MM.1S (cell line): ENCODE data around the gene IL10.

Experiments
- DNase-seq: peaks from one replicate; pipeline ENCODE4 v3.0.0-alpha.2; 2015
- H2AFZ ChIP-seq: fragments of 300-600 bp; sonication (generic); 2 replicates; pipeline ENCODE4 v1.6.0; 2016; ENCODE audit warnings: antibody characterized with exemption, low read length
- H3F3A ChIP-seq: fragments of 300-600 bp; sonication (generic); 2 replicates; pipeline ENCODE4 v1.6.1; 2016; ENCODE audit warnings: mild to moderate bottlenecking, antibody characterized with exemption, low read length, moderate library complexity, mixed read lengths; ENCODE audit not compliant: insufficient read depth
- H3K27ac ChIP-seq: fragments of 300-600 bp; sonication (generic); 2 replicates; pipeline ENCODE4 v1.5.1; 2016; ENCODE audit warnings: mild to moderate bottlenecking, low read length
- H3K27me3 ChIP-seq: fragments of 300-600 bp; sonication (generic); replicated peaks from 2 replicates; pipeline ENCODE4 v1.6.0; 2016; ENCODE audit warnings: low read length; ENCODE audit not compliant: insufficient read depth
- H3K36me3 ChIP-seq: fragments of 300-600 bp; sonication (generic); replicated peaks from 2 replicates; pipeline ENCODE4 v1.6.1; 2016; ENCODE audit warnings: mild to moderate bottlenecking, low read length, mixed read lengths; ENCODE audit not compliant: insufficient read depth
- H3K4me1 ChIP-seq: fragments of 300-600 bp; sonication (generic); 2 replicates; pipeline ENCODE4 v1.6.1; 2016; ENCODE audit warnings: low read length, mixed read lengths
- H3K4me2 ChIP-seq: fragments of 300-600 bp; sonication (generic); 2 replicates; pipeline ENCODE4 v1.6.0; 2016; ENCODE audit warnings: low read depth, low read length
- H3K4me3 ChIP-seq: fragments of 300-600 bp; sonication (generic); 2 replicates; pipeline ENCODE4 v1.5.1; 2016; ENCODE audit warnings: low read length, mixed read lengths
- H3K79me2 ChIP-seq: fragments of 300-600 bp; sonication (generic); 2 replicates; pipeline ENCODE4 v1.6.1; 2016; ENCODE audit warnings: mixed run types, low read length, mixed read lengths
- H3K9ac ChIP-seq: fragments of 300-600 bp; sonication (generic); 2 replicates; pipeline ENCODE4 v1.6.1; 2016; ENCODE audit warnings: low read length, mixed read lengths
- H3K9me2 ChIP-seq: fragments of 300-600 bp; sonication (generic); replicated peaks from 2 replicates; pipeline ENCODE4 v1.6.1; 2016; ENCODE audit warnings: mild to moderate bottlenecking, low read length, mixed read lengths; ENCODE audit not compliant: insufficient read depth
- H3K9me3 ChIP-seq: fragments of 300-600 bp; sonication (generic); replicated peaks from 2 replicates; pipeline ENCODE4 v1.6.1; 2016; ENCODE audit warnings: mild to moderate bottlenecking, low read length, mixed read lengths; ENCODE audit not compliant: insufficient read depth
- H4K20me1 ChIP-seq: fragments of 300-600 bp; sonication (generic); 2 replicates; pipeline ENCODE4 v1.6.1; 2016; ENCODE audit warnings: mild to moderate bottlenecking, low read length, moderate library complexity, mixed read lengths; ENCODE audit not compliant: insufficient read depth
- EZH2 ChIP-seq: fragments of 300-600 bp; sonication (generic); optimal IDR thresholded peaks from 2 replicates; pipeline ENCODE3; 2017; ENCODE audit warnings: low read depth, mild to moderate bottlenecking, antibody characterized with exemption, low read length, mixed read lengths
- EZH2phosphoT487 ChIP-seq: fragments of 300-600 bp; sonication (generic); IDR thresholded peaks from 2 replicates; pipeline ENCODE4 v1.6.1; 2018; ENCODE audit warnings: antibody characterized with exemption, low read length
- TF ChIP-seq, protein P1 (sequence below): fragments of 300-600 bp; sonication (generic); IDR thresholded peaks from 2 replicates; pipeline ENCODE4 v1.5.1; 2016; ENCODE audit warnings: antibody characterized with exemption, low read length, mixed read lengths

The IL10 gene

GRCh38 chr1:206792939-206793607, 20.8 kb upstream of the IL10 start:
- Histone ChIP-seq H3F3A (0 out of 2 replicates have a peak, but pooled peaks cover 3% of the 10 kb centered on the region), H3K4me3 (no peak overlapping the region), H3K4me1 (peaks cover 37% of the 10 kb centered on the region), H3K27ac (no peak overlapping the region), H4K20me1 (no peaks in the 10 kb centered on the region), H2AFZ (no peak overlapping the region), H3K27me3 (no peaks in the 10 kb centered on the region), H3K79me2 (no peaks in the 10 kb centered on the region), H3K9me2 (no peaks in the 10 kb centered on the region), H3K9ac (no peak overlapping the region), H3K36me3 (no peaks in the 10 kb centered on the region), H3K9me3 (no peaks in the 10 kb centered on the region), H3K4me2 (no peak overlapping the region)
- TF ChIP-seq, protein P1, sequence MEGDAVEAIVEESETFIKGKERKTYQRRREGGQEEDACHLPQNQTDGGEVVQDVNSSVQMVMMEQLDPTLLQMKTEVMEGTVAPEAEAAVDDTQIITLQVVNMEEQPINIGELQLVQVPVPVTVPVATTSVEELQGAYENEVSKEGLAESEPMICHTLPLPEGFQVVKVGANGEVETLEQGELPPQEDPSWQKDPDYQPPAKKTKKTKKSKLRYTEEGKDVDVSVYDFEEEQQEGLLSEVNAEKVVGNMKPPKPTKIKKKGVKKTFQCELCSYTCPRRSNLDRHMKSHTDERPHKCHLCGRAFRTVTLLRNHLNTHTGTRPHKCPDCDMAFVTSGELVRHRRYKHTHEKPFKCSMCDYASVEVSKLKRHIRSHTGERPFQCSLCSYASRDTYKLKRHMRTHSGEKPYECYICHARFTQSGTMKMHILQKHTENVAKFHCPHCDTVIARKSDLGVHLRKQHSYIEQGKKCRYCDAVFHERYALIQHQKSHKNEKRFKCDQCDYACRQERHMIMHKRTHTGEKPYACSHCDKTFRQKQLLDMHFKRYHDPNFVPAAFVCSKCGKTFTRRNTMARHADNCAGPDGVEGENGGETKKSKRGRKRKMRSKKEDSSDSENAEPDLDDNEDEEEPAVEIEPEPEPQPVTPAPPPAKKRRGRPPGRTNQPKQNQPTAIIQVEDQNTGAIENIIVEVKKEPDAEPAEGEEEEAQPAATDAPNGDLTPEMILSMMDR: no peak
- TF ChIP-seq EZH2 (no peak), EZH2phosphoT487 (no peak)
- DNase-seq: no peak

- no peaks in the 10 kb centered on the region for H3K27me3 ChIP-seq
- H3K4me3 ChIP-seq: no peak overlapping the region
- no peak overlapping the region for H2AFZ ChIP-seq
- no peaks in the 10 kb centered on the region for H3K79me2 ChIP-seq
- no peak overlapping the region for H3K9ac ChIP-seq
- no peak for DNase-seq
- H3K4me1 ChIP-seq: peaks cover 32% of the 10 kb centered on the region
- no peaks in the 10 kb centered on the region for H3K36me3 ChIP-seq
- TF ChIP-seq EZH2phosphoT487: no peak
- TF ChIP-seq, protein P1: no peak
- no peaks in the 10 kb centered on the region for H3K9me2 ChIP-seq
- H3K27ac ChIP-seq: peak overlapping the region; percentile 62; the same call in 1 of the 2 replicates
- H3K9me3 ChIP-seq: no peaks in the 10 kb centered on the region
- H3K4me2 ChIP-seq: peak overlapping the region; percentile 58; the same call in 1 of the 2 replicates
- no peaks in the 10 kb centered on the region for H4K20me1 ChIP-seq
- H3F3A ChIP-seq: 0 out of 2 replicates have a peak, but pooled peaks cover 3% of the 10 kb centered on the region
These were observed 18.4 kb upstream of the IL10 start for GRCh38 chr1:206790502-206791250.

GRCh38 chr1:206788487-206789050, 16.3 kb upstream of the IL10 start:
- Histone ChIP-seq H3K36me3 (no peaks in the 10 kb centered on the region), H3K4me3 (no peak overlapping the region), H3F3A (peaks cover 17% of the 10 kb centered on the region), H3K27ac (no peak overlapping the region), H3K4me2 (no peak overlapping the region), H3K27me3 (no peaks in the 10 kb centered on the region), H3K9ac (no peak overlapping the region), H3K4me1 (peaks cover 38% of the 10 kb centered on the region), H2AFZ (no peak overlapping the region), H3K9me3 (no peaks in the 10 kb centered on the region), H3K9me2 (no peaks in the 10 kb centered on the region), H4K20me1 (no peaks in the 10 kb centered on the region), H3K79me2 (no peaks in the 10 kb centered on the region)
- DNase-seq: no peak
- TF ChIP-seq EZH2phosphoT487 (no peak), EZH2 (no peak)
- TF ChIP-seq, protein P1: no peak
